PC-9 (cell line): ENCODE data around the gene RPS14.

Experiments used
- CTCF ChIP-seq: fragments of 200-600 bp; sonication (generic); conservative IDR thresholded peaks from 2 replicates; pipeline ENCODE4 v1.6.1; 2017; ENCODE audit warnings: mixed run types, antibody characterized with exemption, mild to moderate bottlenecking, moderate library complexity
- EZH2 ChIP-seq: fragments of 200-600 bp; sonication (generic); IDR thresholded peaks from 2 replicates; pipeline ENCODE4 v1.8.0; 2017; ENCODE audit warnings: antibody characterized with exemption, low read depth

- TF ChIP-seq CTCF: no peak
- TF ChIP-seq EZH2: no peak
These were observed 42.3 kb downstream of the RPS14 start for GRCh38 chr5:150407096-150407720.
